ENCODE measurements around the gene MPO. TPM values are rescaled to one million over a fixed set of nuclear protein-coding genes. Genes with fewer than 3 reads are reported as not detected.
A peak's percentile ranks its signal among the peaks of the same experiment; 100 is the strongest.

The MPO gene
- total RNA-seq, 1 experiment from 2014 or later: not detected

- Histone ChIP-seq H3K79me2 (ENCODE audit: insufficient read depth, low read length) (no peaks in the 10 kb centered on the region), H3K4me2 (ENCODE audit: low read length) (peak overlapping the region; percentile 1; the same call in 1 of the 2 replicates), H3K9ac (ENCODE audit: low read length) (no peak overlapping the region), H4K20me1 (ENCODE audit: insufficient read depth) (no peaks in the 10 kb centered on the region), H3K27me3 (ENCODE audit: insufficient read depth, low read length) (peaks cover 37% of the 10 kb centered on the region), H3K27ac (ENCODE audit: low read depth, low read length) (no peak overlapping the region), H2AFZ (ENCODE audit: low read depth, low read length, poor library complexity, severe bottlenecking) (no peak overlapping the region), H3K9me2 (ENCODE audit: insufficient read depth) (no peaks in the 10 kb centered on the region), H3K4me3 (replicated peaks in 1 of 2; ENCODE audit: low read depth in 1 of 2, low read length in 2 of 2) (no peak overlapping the region), H3K4me1 (ENCODE audit: control insufficient read depth in 1 of 2, insufficient read depth in 2 of 2, low read length in 2 of 2) (peaks cover 0 to 6% of the 10 kb centered on the region in 2 experiments; a peak in 1 of 4 replicates), H3K9me3 (ENCODE audit: control insufficient read depth in 1 of 2, insufficient read depth in 1 of 2, low read depth in 1 of 2, low read length in 2 of 2) (no peaks in the 10 kb centered on the region), H3K36me3 (ENCODE audit: control insufficient read depth in 1 of 2, insufficient read depth in 2 of 2, low read length in 2 of 2) (no peaks in the 10 kb centered on the region)
- ChIA-PET CTCF (interaction anchor here (1.0 kb wide), 1 partner anchor 21 kb away, joined by 3 read pairs; no protein-coding TSS in a partner anchor), RAD21 (ENCODE audit: low non-redundant PET in 1 of 2, low total read pairs in 2 of 2, uncharacterized antibody in 2 of 2, unreplicated experiment in 2 of 2) (no interaction called here), POLR2A (no interaction called here)
- DNase-seq (ENCODE audit: low read depth, low spot score): no peak
- no peak for TF ChIP-seq POLR2AphosphoS5 (IDR thresholded peaks at IDR 0.05; ENCODE audit: low read depth, low read length)
- ATAC-seq: peak; percentile 55
- intact Hi-C loops (cut with micrococcal nuclease): no loop called here
- no TSS peak for BruUV-seq (replicated peaks)
Observed at GRCh38 chr17:58232707-58233156, 48.0 kb downstream of the MPO start.

GRCh38 chr17:58231641-58232040, 49.1 kb downstream of the MPO start:
- Histone ChIP-seq H3K4me2 (ENCODE audit: low read length) (no peak overlapping the region), H3K9me2 (ENCODE audit: insufficient read depth) (no peaks in the 10 kb centered on the region), H3K9ac (ENCODE audit: low read length) (no peak overlapping the region), H3K27me3 (ENCODE audit: insufficient read depth, low read length) (peaks cover 27% of the 10 kb centered on the region), H3K4me1 (ENCODE audit: control insufficient read depth in 1 of 2, insufficient read depth in 2 of 2, low read length in 2 of 2) (peaks cover 0 to 6% of the 10 kb centered on the region in 2 experiments; a peak in 1 of 4 replicates), H3K36me3 (ENCODE audit: control insufficient read depth in 1 of 2, insufficient read depth in 2 of 2, low read length in 2 of 2) (no peaks in the 10 kb centered on the region), H2AFZ (ENCODE audit: low read depth, low read length, poor library complexity, severe bottlenecking) (no peak overlapping the region), H3K79me2 (ENCODE audit: insufficient read depth, low read length) (no peaks in the 10 kb centered on the region), H3K4me3 (replicated peaks in 1 of 2; ENCODE audit: low read depth in 1 of 2, low read length in 2 of 2) (no peak overlapping the region), H3K27ac (ENCODE audit: low read depth, low read length) (no peak overlapping the region), H3K9me3 (ENCODE audit: control insufficient read depth in 1 of 2, insufficient read depth in 1 of 2, low read depth in 1 of 2, low read length in 2 of 2) (no peaks in the 10 kb centered on the region), H4K20me1 (ENCODE audit: insufficient read depth) (no peaks in the 10 kb centered on the region)
- intact Hi-C loops (cut with micrococcal nuclease): no loop called here
- RAD21 ChIA-PET (ENCODE audit: low non-redundant PET in 1 of 2, low total read pairs in 2 of 2, uncharacterized antibody in 2 of 2, unreplicated experiment in 2 of 2): no interaction called here
- no peak for ATAC-seq
- no TSS peak for BruUV-seq (replicated peaks)
- no peak for DNase-seq (ENCODE audit: low read depth, low spot score)
- POLR2A ChIA-PET: no interaction called here
- TF ChIP-seq SIN3A (IDR thresholded peaks at IDR 0.05; ENCODE audit: low read depth) (no peak), ZBTB33 (IDR thresholded peaks at IDR 0.05; ENCODE audit: extremely low read depth, insufficient replicate concordance, low read length) (no peak), SRF (IDR thresholded peaks at IDR 0.05; ENCODE audit: low read depth) (no peak), CTCF (IDR thresholded peaks at IDR 0.05 in 2 of 3, conservative IDR thresholded peaks at IDR 0.05 in 1 of 3; ENCODE audit: borderline replicate concordance in 1 of 3, insufficient read depth in 1 of 3, low read depth in 2 of 3, low read length in 2 of 3) (no peak), REST (IDR thresholded peaks at IDR 0.05; ENCODE audit: low read depth) (no peak), RAD21 (IDR thresholded peaks at IDR 0.05; ENCODE audit: low read depth) (no peak), POLR2A (IDR thresholded peaks at IDR 0.05; ENCODE audit: borderline replicate concordance, extremely low read depth, insufficient read depth, insufficient read length) (no peak), EZH2phosphoT487 (IDR thresholded peaks at IDR 0.05; ENCODE audit: borderline replicate concordance) (no peak)
- CTCF ChIA-PET: no interaction called here
